Ishikawa (cell line): ENCODE results near the gene OSR1.

Experiments
- EP300 ChIP-seq: IDR thresholded peaks from 2 replicates; pipeline ENCODE4 v1.6.1; 2012; ENCODE audit warnings: borderline replicate concordance
- REST ChIP-seq: IDR thresholded peaks from 2 replicates; pipeline ENCODE4 v1.6.1; 2012; ENCODE audit warnings: low read depth, mild to moderate bottlenecking
- YY1 ChIP-seq: IDR thresholded peaks from 2 replicates; pipeline ENCODE4 v1.6.1; 2012; ENCODE audit warnings: low read depth
- ZBTB7A ChIP-seq: IDR thresholded peaks from 2 replicates; pipeline ENCODE4 v1.6.1; 2012; ENCODE audit warnings: low read depth

GRCh38 chr2:19337202-19337601 is 21.2 kb downstream of the OSR1 start:
- TF ChIP-seq ZBTB7A, result no peak
- TF ChIP-seq YY1, result no peak
- no peak for TF ChIP-seq EP300
- no peak for TF ChIP-seq REST
